Thyroid gland (tissue), 4 donors: ENCODE data around the gene PACS2. TPM values are rescaled to one million over a fixed set of nuclear protein-coding genes. Genes with fewer than 3 reads are reported as not detected.

Source experiments
- DNase-seq, 2 donors: peaks; one replicate each; pipeline ENCODE4 v3.0.0-alpha.2; 2019
- H3K27ac ChIP-seq, 3 donors: fragments of 200-600 bp; sonication (generic); 1 replicate in 2 of 3; 2 replicates in 1 of 3; pipeline ENCODE4 v1.5.1; 2016 to 2019; ENCODE audit warnings: mild to moderate bottlenecking in 1 of 3, moderate library complexity in 1 of 3
- H3K27me3 ChIP-seq: fragments of 200-600 bp; sonication (generic); one replicate; pipeline ENCODE4 v1.5.1; 2019
- H3K36me3 ChIP-seq, 2 donors: fragments of 200-600 bp; sonication (generic); one replicate each; pipeline ENCODE4 v1.5.1; 2016 to 2019
- H3K4me1 ChIP-seq, 2 donors: fragments of 200-600 bp; sonication (generic); one replicate each; pipeline ENCODE4 v1.5.1; 2017 to 2019
- H3K4me3 ChIP-seq, 3 donors: fragments of 200-600 bp; sonication (generic); replicated peaks in 1 of 3; 1 replicate in 2 of 3; 2 replicates in 1 of 3; pipeline ENCODE4 v1.5.1; 2016; ENCODE audit warnings: mild to moderate bottlenecking in 1 of 3
- H3K9me3 ChIP-seq: fragments of 200-600 bp; sonication (generic); one replicate; pipeline ENCODE4 v1.5.1; 2017
- POLR2A ChIP-seq, 2 donors: fragments of 450-650 bp; IDR thresholded peaks; one replicate each; pipeline ENCODE4 v1.6.1; 2017; ENCODE audit warnings: antibody characterized with exemption in 2 of 2, mild to moderate bottlenecking in 2 of 2, moderate library complexity in 1 of 2
- WGBS, 2 donors: methylation state at CpG; one replicate each; pipeline ENCODE4 v1.1.5; 2017; 5-methylcytosine and 5-hydroxymethylcytosine counted together
- intact Hi-C: fragments of 100-400 bp; cut with DNase I; formaldehyde crosslinking; loops from one replicate; pipeline ENCODE4 v1.15.1; 2023
- total RNA-seq, 4 donors: library from RNA; depleted of rRNA; stranded (reverse); fragments of >200 nt; gene quantifications; one replicate each; pipeline ENCODE4 v1.2.3, GENCODE V29; 2016
- TF ChIP-seq, protein P1 (sequence below), 6 experiments: fragments of 200-600 bp in 3 of 6; fragments of 450-650 bp in 3 of 6; sonication (generic) in 3 of 6; IDR thresholded peaks; one replicate each; pipeline ENCODE4 v1.5.1; 2016 to 2019; ENCODE audit warnings: antibody characterized with exemption in 6 of 6, mild to moderate bottlenecking in 2 of 6, inconsistent platforms in 1 of 6, moderate library complexity in 1 of 6

The PACS2 gene
- total RNA-seq, 4 donors from 2014 or later = 54.6 to 85.2 (median 72.1) TPM

DNA sequence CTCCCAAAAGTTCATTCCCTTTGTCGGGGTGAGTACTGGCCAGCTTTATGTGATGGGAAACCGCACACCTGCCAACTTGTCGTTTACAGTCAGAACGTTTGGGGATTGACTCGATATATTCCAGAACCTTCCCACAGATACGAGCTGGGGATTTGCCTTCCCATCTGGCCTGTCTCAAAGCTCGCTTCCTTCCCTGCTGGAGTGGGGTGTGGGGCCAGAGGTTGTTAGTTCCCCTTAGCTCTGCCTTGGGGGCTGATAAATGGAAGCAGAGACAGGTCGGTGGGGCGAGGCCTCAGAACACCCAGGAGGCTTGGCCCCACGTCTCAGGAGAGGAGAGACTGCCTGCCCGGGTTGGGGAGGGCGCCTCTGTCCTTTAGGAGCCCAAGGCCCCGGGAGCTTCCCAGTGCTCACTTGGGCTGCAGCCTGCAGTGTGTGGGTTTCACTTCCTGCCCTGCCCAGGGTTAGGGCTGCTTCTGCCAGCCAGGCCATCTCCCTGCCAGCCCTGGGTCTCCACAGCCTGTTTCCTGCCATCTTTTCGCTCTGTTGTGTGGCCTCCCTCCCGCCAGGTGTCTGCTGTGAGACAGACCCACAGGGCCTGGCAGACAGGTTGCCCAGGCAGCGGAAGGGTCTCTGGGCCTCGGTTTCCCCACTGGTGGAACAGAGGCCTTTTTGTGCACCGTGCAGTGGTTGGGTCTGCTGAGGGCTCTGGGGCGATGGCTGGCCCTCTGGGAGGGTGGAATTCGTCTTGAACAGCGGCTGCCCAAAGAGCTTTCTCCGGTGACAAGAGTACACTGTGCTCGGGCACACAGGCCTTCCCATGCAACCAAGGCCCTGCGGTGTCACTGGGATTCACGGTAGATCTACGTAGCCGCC lies 75.7 kb downstream of the PACS2 start:
- TF ChIP-seq, protein P1, sequence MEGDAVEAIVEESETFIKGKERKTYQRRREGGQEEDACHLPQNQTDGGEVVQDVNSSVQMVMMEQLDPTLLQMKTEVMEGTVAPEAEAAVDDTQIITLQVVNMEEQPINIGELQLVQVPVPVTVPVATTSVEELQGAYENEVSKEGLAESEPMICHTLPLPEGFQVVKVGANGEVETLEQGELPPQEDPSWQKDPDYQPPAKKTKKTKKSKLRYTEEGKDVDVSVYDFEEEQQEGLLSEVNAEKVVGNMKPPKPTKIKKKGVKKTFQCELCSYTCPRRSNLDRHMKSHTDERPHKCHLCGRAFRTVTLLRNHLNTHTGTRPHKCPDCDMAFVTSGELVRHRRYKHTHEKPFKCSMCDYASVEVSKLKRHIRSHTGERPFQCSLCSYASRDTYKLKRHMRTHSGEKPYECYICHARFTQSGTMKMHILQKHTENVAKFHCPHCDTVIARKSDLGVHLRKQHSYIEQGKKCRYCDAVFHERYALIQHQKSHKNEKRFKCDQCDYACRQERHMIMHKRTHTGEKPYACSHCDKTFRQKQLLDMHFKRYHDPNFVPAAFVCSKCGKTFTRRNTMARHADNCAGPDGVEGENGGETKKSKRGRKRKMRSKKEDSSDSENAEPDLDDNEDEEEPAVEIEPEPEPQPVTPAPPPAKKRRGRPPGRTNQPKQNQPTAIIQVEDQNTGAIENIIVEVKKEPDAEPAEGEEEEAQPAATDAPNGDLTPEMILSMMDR (IDR thresholded peaks at IDR 0.05) = no peak
- no peak for TF ChIP-seq POLR2A (IDR thresholded peaks at IDR 0.05)
- intact Hi-C loops = no loop called here
- H3K4me1 ChIP-seq = no peaks in the 10 kb centered on the region
- H3K27ac ChIP-seq = no peak overlapping the region
- no peak for DNase-seq
- no peaks in the 10 kb centered on the region for H3K27me3 ChIP-seq
- no peak overlapping the region for H3K4me3 ChIP-seq
- 72 to 83% methylated on average over 17 to 23 of the region's 27 CpGs for WGBS, 2 donors
- no peaks in the 10 kb centered on the region for H3K9me3 ChIP-seq
- peaks cover 0 to 4% of the 10 kb centered on the region in 2 donors for H3K36me3 ChIP-seq

DNA sequence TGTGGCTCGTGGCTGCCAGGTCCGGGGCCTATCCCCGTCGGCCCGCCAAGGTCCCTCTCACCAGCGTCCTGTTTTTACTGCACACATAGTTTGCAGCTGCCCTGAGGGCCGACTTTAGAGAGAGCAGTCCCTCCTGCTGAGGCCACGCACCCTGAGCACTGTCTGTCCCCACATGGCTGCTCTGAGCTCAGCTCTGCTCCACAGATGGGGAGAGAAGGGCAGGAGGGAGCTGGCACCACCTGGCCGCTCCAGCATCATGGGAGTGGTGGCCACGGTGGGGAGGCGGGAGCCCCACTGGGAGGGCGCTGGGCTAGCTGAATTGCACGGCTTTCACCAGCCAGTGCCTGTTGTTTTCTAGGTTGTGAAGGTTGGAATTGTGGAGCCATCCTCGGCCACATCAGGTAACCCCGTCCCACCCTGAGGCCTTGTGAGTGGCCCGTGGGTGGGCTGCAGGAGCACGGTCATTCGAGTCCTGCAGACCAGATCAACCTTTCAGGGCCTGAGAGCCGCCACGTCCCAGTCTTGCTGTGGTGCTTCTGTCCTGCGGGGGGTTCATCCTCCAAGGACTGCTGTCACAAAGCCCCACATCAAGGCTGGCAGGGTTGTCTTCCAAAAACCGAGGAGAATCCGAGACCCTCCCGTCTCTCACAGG lies 76.4 kb downstream of the PACS2 start:
- WGBS, 2 donors = 66 to 83% methylated on average over 12 to 14 of the region's 24 CpGs
- no peaks in the 10 kb centered on the region for H3K9me3 ChIP-seq
- no peak overlapping the region for H3K27ac ChIP-seq
- no peaks in the 10 kb centered on the region for H3K36me3 ChIP-seq
- TF ChIP-seq, protein P1 (IDR thresholded peaks at IDR 0.05) = no peak
- no peak for TF ChIP-seq POLR2A (IDR thresholded peaks at IDR 0.05)
- no peak for DNase-seq
- H3K27me3 ChIP-seq = no peaks in the 10 kb centered on the region
- no peaks in the 10 kb centered on the region for H3K4me1 ChIP-seq
- no peak overlapping the region for H3K4me3 ChIP-seq
- intact Hi-C loops = no loop called here

DNA sequence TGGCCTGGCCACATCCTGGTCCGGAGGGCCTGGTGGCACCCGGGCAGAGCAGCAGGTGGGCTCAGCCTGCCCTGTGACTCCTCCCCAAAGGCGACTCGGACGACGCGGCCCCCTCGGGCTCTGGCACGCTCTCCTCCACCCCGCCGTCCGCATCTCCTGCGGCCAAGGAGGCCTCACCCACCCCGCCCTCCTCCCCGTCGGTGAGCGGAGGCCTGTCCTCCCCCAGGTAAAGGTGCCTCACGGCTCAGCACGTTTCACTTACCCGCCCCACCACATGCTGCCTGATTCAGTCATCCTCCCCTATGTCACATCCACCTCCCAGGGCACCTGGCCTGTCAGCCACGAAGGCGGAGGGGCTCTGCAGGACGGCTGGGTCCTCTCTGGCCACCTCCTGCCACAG lies 77.0 kb downstream of the PACS2 start:
- DNase-seq = no peak
- WGBS, 2 donors = 88 to 94% methylated on average over 19 to 23 of the region's 23 CpGs
- H3K9me3 ChIP-seq = no peaks in the 10 kb centered on the region
- H3K27ac ChIP-seq = no peak overlapping the region
- no peak for TF ChIP-seq POLR2A (IDR thresholded peaks at IDR 0.05)
- TF ChIP-seq, protein P1 (IDR thresholded peaks at IDR 0.05) = no peak
- intact Hi-C loops = no loop called here
- H3K36me3 ChIP-seq = no peaks in the 10 kb centered on the region
- H3K4me3 ChIP-seq = no peak overlapping the region
- H3K4me1 ChIP-seq = no peaks in the 10 kb centered on the region
- H3K27me3 ChIP-seq = no peaks in the 10 kb centered on the region

DNA sequence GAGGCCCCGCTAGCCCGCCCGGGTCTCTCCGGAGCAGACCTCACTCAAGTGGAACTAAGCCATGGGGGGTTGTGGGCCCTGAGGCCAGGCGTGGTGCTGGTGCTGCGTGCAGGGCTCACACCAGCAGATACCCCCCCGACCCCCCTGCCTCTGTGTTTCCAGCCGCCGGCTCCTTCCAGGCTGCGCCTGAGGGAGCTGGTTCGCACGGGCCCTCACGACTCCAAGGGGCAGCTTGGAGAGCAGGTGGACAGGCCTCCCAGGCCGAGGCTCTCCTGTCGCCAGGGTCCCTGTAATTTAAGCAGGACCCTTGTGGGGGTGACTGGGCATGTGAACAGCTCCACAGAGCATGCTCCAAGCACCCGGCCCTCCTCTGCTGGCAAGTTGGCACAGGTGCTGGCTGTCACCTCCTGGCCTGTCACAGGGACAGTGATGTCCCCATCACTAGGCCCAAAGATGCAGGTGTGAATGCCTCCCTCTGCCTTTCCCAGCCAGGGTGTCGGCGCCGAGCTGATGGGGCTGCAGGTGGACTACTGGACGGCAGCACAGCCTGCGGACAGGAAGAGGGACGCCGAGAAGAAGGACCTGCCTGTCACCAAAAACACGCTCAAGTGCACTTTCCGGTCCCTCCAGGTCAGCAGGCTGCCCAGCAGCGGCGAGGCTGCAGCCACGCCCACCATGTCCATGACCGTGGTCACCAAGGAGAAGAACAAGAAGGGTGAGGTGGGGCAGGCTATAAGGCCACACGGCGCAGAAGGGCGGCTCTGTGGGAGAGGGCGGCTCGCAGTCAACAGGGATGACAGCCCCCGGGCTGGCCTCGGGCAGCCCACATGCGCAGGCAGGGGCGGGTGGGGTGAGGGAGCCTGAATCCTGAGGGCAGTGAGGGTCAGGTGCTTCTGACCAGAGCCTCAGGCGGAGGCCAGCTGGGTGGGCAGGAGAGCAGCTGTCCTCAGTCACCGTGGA lies 77.9 kb downstream of the PACS2 start:
- Histone ChIP-seq H3K4me1 (peaks cover 0 to 2% of the 10 kb centered on the region in 2 donors), H3K9me3 (no peaks in the 10 kb centered on the region), H3K4me3 (no peak overlapping the region), H3K27ac (no peak overlapping the region), H3K36me3 (no peaks in the 10 kb centered on the region), H3K27me3 (no peaks in the 10 kb centered on the region)
- WGBS, 2 donors = 89 to 93% methylated on average over 26 to 34 of the region's 40 CpGs
- no peak for DNase-seq
- intact Hi-C loops = no loop called here
- TF ChIP-seq, protein P1 (IDR thresholded peaks at IDR 0.05) = no peak
- TF ChIP-seq POLR2A (IDR thresholded peaks at IDR 0.05) = no peak
